Activated T-cell treated with anti-CD3 and anti-CD28 coated beads, Interleukin-2, amount 50 U/mL, for 1 hour (primary cell): ENCODE measurements around the gene ZNF275.
"Not testable (repeated sequence)": the region's sequence is repeated elsewhere in the genome, so short reads cannot be mapped to it uniquely, and the experiment has no call there.

Experiments
- DNase-seq: peaks from one replicate; pipeline ENCODE4 v3.0.0-alpha.2; 2020

The ZNF275 gene

GRCh38 chrX:153319295-153320046, 14.5 kb upstream of the ZNF275 start:
- DNase-seq = no peak

- not testable (repeated sequence) for DNase-seq
These were observed 13.9 kb upstream of the ZNF275 start for GRCh38 chrX:153320047-153320443.

- no peak for DNase-seq
These were observed 13.3 kb upstream of the ZNF275 start for GRCh38 chrX:153320555-153321184.

- DNase-seq = no peak
These were observed 12.4 kb upstream of the ZNF275 start, which contains the start of gene PNMA6F for GRCh38 chrX:153321381-153322124. PNMA6F (minus strand) TSS chrX:153321767; CDS start chrX:153320674, 1,093 bp downstream.

- no peak for DNase-seq
These were observed 6.4 kb upstream of the ZNF275 start for GRCh38 chrX:153327561-153327960.

- DNase-seq = no peak
These were observed 687 bp upstream of the ZNF275 start for GRCh38 chrX:153333266-153333665.

GRCh38 chrX:153334654-153335295, 822 bp downstream of the ZNF275 start:
- DNase-seq = no peak

GRCh38 chrX:153336121-153336894, 2.4 kb downstream of the ZNF275 start:
- no peak for DNase-seq

- DNase-seq = no peak
These were observed 3.0 kb downstream of the ZNF275 start for GRCh38 chrX:153336988-153337387.

GRCh38 chrX:153338836-153339235, 4.9 kb downstream of the ZNF275 start:
- no peak for DNase-seq

- DNase-seq = no peak
These were observed 5.7 kb downstream of the ZNF275 start for GRCh38 chrX:153339662-153340061.

- DNase-seq = no peak
These were observed 6.2 kb downstream of the ZNF275 start for GRCh38 chrX:153340111-153340510.

GRCh38 chrX:153342762-153343558, 9.0 kb downstream of the ZNF275 start:
- no peak for DNase-seq

- DNase-seq = no peak
These were observed 9.7 kb downstream of the ZNF275 start for GRCh38 chrX:153343674-153344073.

GRCh38 chrX:153347530-153347929, 13.6 kb downstream of the ZNF275 start:
- DNase-seq = no peak

- no peak for DNase-seq
These were observed 14.5 kb downstream of the ZNF275 start for GRCh38 chrX:153348421-153348820.

GRCh38 chrX:153349952-153350351, 16.0 kb downstream of the ZNF275 start:
- DNase-seq = no peak

GRCh38 chrX:153351981-153352380, 18.0 kb downstream of the ZNF275 start:
- DNase-seq = no peak

- no peak for DNase-seq
These were observed 18.9 kb downstream of the ZNF275 start for GRCh38 chrX:153352858-153353257.

GRCh38 chrX:153353416-153353815, 19.5 kb downstream of the ZNF275 start:
- DNase-seq = no peak

GRCh38 chrX:153357877-153358276, 23.9 kb downstream of the ZNF275 start:
- no peak for DNase-seq
